Stimulated activated CD4-positive, alpha-beta T cell treated with anti-CD3 and anti-CD28 coated beads, Interleukin-1b, Interleukin-23, amount 100 ng/mL, for 4 hours (primary cell): ENCODE measurements around the gene CWC22.

Experiments
- DNase-seq, 2 donors: peaks; one replicate each; pipeline ENCODE4 v3.0.0-alpha.2; 2020; ENCODE audit warnings: low read depth in 2 of 2

The CWC22 gene

GRCh38 chr2:179898873-179899272 lies 108.2 kb downstream of the CWC22 start:
- no peak for DNase-seq
